ENCODE data around the gene SETBP1. TPM values are rescaled to one million over a fixed set of nuclear protein-coding genes. Genes with fewer than 3 reads are reported as not detected.

SETBP1 gene
- total and polyA plus RNA-seq, 8 donors = 1.4 to 66.5 (median 20.1) TPM

- WGBS, 5 donors = 39 to 51% (median 47%) methylated on average over 3 of the region's 3 CpGs
- peak; percentile 41 to 88 for DNase-seq
These were observed 81.1 kb downstream of the SETBP1 start for GRCh38 chr18:44761812-44762211.

GRCh38 chr18:44763327-44763726, 82.6 kb downstream of the SETBP1 start:
- H3K27me3 ChIP-seq = no peaks in the 10 kb centered on the region
- H3K4me1 ChIP-seq = peaks cover 14 to 50% (median 37%) of the 10 kb centered on the region in 4 donors
- H3K27ac ChIP-seq = no peak overlapping the region
- WGBS, 5 donors = 94 to 97% (median 96%) methylated on average over 8 of the region's 8 CpGs
- DNase-seq = no peak
- H3K9me3 ChIP-seq = no peaks in the 10 kb centered on the region
- TF ChIP-seq POLR2A (IDR thresholded peaks at IDR 0.05) = no peak
- TF ChIP-seq, protein P1, sequence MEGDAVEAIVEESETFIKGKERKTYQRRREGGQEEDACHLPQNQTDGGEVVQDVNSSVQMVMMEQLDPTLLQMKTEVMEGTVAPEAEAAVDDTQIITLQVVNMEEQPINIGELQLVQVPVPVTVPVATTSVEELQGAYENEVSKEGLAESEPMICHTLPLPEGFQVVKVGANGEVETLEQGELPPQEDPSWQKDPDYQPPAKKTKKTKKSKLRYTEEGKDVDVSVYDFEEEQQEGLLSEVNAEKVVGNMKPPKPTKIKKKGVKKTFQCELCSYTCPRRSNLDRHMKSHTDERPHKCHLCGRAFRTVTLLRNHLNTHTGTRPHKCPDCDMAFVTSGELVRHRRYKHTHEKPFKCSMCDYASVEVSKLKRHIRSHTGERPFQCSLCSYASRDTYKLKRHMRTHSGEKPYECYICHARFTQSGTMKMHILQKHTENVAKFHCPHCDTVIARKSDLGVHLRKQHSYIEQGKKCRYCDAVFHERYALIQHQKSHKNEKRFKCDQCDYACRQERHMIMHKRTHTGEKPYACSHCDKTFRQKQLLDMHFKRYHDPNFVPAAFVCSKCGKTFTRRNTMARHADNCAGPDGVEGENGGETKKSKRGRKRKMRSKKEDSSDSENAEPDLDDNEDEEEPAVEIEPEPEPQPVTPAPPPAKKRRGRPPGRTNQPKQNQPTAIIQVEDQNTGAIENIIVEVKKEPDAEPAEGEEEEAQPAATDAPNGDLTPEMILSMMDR (IDR thresholded peaks at IDR 0.05) = no peak
- TF ChIP-seq POLR2AphosphoS5 (IDR thresholded peaks at IDR 0.05) = no peak
- H3K36me3 ChIP-seq = no peaks in the 10 kb centered on the region
- H3K4me3 ChIP-seq = no peak overlapping the region
- intact Hi-C loops (cut with DNase I; ENCODE audit: low total_unique reads) = no loop called here

More at GRCh38 chr18:44761812-44762211, 81.1 kb downstream of the SETBP1 start:
- H3K27me3 ChIP-seq = no peaks in the 10 kb centered on the region
- no peaks in the 10 kb centered on the region for H3K9me3 ChIP-seq
- no peaks in the 10 kb centered on the region for H3K36me3 ChIP-seq
- intact Hi-C loops (cut with DNase I; ENCODE audit: low total_unique reads) = no loop called here
- no peak overlapping the region for H3K4me3 ChIP-seq
- peaks cover 14 to 50% (median 37%) of the 10 kb centered on the region in 4 donors for H3K4me1 ChIP-seq
- TF ChIP-seq POLR2A (IDR thresholded peaks at IDR 0.05) (no peak), POLR2AphosphoS5 (IDR thresholded peaks at IDR 0.05) (peak in 2 of 3 donors; percentile 34 to 51), EP300 (IDR thresholded peaks at IDR 0.05) (no peak)
- H3K27ac ChIP-seq = peak overlapping the region in 4 of 5 donors; percentile 15 to 40 (median 35)

DNA sequence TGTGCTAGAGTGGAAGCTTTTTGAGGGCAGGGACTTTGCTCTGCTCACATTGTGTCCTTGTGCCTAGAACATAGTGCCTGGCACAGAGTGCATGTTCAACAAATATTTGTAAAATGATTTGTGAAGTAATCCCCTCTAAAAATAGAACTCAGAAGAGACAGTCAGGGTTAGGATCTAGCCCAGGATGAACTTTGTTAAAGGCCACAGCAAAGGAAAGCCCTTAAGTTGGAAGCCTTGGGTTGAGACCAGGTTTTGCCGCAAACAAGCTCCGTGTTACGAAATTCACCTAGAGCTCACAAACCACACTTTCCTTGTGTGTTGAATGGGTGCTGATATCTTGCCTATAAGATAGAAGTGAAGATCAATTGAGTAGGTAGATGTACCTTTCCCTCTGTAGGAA, 84.2 kb downstream of the SETBP1 start:
- no peaks in the 10 kb centered on the region for H3K9me3 ChIP-seq
- H3K27ac ChIP-seq = peak overlapping the region in 1 of 5 donors; percentile 1
- no peak for TF ChIP-seq POLR2A (IDR thresholded peaks at IDR 0.05)
- TF ChIP-seq EP300 (IDR thresholded peaks at IDR 0.05) = no peak
- TF ChIP-seq, protein P1 (IDR thresholded peaks at IDR 0.05) = no peak
- no peak for TF ChIP-seq POLR2AphosphoS5 (IDR thresholded peaks at IDR 0.05)
- no peak overlapping the region for H3K4me3 ChIP-seq
- H3K4me1 ChIP-seq = peaks cover 14 to 46% (median 34%) of the 10 kb centered on the region in 4 donors
- 81 to 95% (median 86%) methylated on average over 3 of the region's 3 CpGs for WGBS, 5 donors
- no peaks in the 10 kb centered on the region for H3K27me3 ChIP-seq
- intact Hi-C loops (cut with DNase I; ENCODE audit: low total_unique reads) = no loop called here
- no peaks in the 10 kb centered on the region for H3K36me3 ChIP-seq
- DNase-seq = no peak

- intact Hi-C loops (cut with DNase I; ENCODE audit: low total_unique reads) = no loop called here
- 52 to 77% (median 70%) methylated on average over 3 of the region's 3 CpGs for WGBS, 5 donors
- Histone ChIP-seq H3K9me3 (no peaks in the 10 kb centered on the region), H3K4me3 (no peak overlapping the region), H3K27ac (peak overlapping the region in 3 of 5 donors; percentile 14 to 30 (median 14)), H3K4me1 (peaks cover 14 to 45% (median 34%) of the 10 kb centered on the region in 4 donors), H3K27me3 (no peaks in the 10 kb centered on the region), H3K36me3 (no peaks in the 10 kb centered on the region)
- DNase-seq = peak in 1 of 2 donors; percentile 44
- no peak for TF ChIP-seq EP300 (IDR thresholded peaks at IDR 0.05)
- TF ChIP-seq, protein P1 (IDR thresholded peaks at IDR 0.05) = no peak
- no peak for TF ChIP-seq POLR2A (IDR thresholded peaks at IDR 0.05)
- TF ChIP-seq POLR2AphosphoS5 (IDR thresholded peaks at IDR 0.05) = no peak
These were observed 84.8 kb downstream of the SETBP1 start for GRCh38 chr18:44765456-44765855.

GRCh38 chr18:44766450-44766849, 85.8 kb downstream of the SETBP1 start:
- DNase-seq = no peak
- H3K36me3 ChIP-seq = no peaks in the 10 kb centered on the region
- H3K9me3 ChIP-seq = no peaks in the 10 kb centered on the region
- 84 to 93% (median 89%) methylated on average over 2 of the region's 2 CpGs for WGBS, 5 donors
- peak overlapping the region in 1 of 5 donors; percentile 14 for H3K27ac ChIP-seq
- no peak overlapping the region for H3K4me3 ChIP-seq
- H3K27me3 ChIP-seq = no peaks in the 10 kb centered on the region
- intact Hi-C loops (cut with DNase I; ENCODE audit: low total_unique reads) = no loop called here
- TF ChIP-seq EP300 (IDR thresholded peaks at IDR 0.05) = no peak
- TF ChIP-seq, protein P1 (IDR thresholded peaks at IDR 0.05) = no peak
- TF ChIP-seq POLR2AphosphoS5 (IDR thresholded peaks at IDR 0.05) = no peak
- TF ChIP-seq POLR2A (IDR thresholded peaks at IDR 0.05) = no peak
- H3K4me1 ChIP-seq = peaks cover 23 to 53% (median 40%) of the 10 kb centered on the region in 4 donors

Measured in stomach (tissue), 9 donors.